HG02970 (cell line): ENCODE measurements around the gene MAPK8IP1.
A peak's percentile ranks its signal among the peaks of the same experiment; 100 is the strongest.

Source experiments
- ATAC-seq: cut with Tn5 transposase; IDR thresholded peaks from one replicate; pipeline ENCODE4 v1.9.1; 2021; ENCODE audit warnings: mild to moderate bottlenecking, moderate library complexity, moderate number of reproducible peaks; ENCODE audit not compliant: unreplicated experiment, low FRiP score

Gene MAPK8IP1

DNA sequence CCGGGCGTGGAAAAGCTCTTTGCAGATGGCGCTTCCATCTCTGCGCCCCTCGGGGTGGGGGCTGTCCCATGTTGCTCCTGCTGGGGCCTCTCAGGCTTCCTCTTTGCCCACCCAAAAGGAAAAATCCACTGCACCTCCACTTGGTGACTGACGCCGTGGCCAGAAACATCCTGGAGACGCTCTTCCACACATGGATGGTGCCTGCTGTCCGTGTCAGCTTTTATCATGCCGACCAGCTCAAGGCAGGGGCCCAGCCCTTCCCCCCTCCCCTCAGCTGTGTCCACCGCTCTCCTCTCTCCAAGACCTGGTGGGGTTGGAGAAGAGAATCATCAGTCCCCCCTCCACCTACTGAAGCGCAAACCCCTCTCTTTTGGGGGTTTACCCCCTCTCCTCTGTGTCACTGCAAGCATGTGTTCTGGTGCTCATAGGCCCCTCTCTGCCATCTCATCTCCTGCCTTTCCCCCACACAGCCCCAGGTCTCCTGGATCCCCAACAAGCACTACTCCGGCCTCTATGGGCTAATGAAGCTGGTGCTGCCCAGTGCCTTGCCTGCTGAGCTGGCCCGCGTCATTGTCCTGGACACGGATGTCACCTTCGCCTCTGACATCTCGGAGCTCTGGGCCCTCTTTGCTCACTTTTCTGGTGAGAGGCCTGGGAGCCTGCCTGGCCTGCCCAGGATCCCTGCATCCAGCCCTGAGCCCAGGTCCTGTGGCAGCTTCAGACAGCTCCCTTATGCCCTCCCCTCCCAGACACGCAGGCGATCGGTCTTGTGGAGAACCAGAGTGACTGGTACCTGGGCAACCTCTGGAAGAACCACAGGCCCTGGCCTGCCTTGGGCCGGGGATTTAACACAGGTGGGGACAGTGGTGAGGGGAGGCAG lies 38.8 kb downstream of the MAPK8IP1 start:
- no peak for ATAC-seq

DNA sequence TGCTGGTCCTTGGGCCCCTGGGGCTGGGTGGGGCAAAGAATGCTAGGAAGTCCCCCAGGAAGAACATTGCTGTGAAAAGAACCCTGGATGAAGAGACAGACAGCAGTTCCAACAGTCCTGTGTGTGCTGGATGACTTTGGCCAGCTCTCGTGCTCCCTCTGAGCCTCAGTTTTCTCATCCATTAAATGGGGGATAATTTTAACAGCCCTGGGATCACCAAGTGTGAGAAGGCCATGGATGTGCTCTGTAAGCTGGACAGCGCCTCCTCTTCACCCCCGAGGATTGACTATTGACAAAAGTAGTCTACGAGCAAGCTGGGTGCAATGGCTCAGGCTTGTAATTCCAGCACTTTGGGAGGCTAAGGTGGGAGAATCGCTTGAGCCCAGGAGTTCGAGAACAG lies 39.5 kb downstream of the MAPK8IP1 start:
- no peak for ATAC-seq

DNA sequence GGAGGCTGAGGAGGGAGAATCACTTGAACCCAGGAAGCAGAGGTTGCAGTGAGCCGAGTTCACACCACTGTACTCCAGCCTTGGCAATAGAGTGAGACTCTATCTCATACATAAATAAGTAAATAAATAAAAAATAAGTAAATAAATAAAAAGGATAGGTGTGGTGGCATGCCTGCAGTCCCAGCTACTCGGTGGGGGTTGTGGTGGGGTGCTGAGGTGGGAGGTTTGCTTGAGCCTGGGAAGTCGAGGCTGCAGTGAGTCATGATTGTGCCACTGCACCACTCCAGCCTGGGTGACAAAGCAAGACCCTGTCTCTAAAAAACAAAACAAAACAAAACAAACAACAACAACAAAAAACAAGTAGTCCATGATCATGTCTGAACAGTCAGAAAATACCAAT lies 40.1 kb downstream of the MAPK8IP1 start:
- no peak for ATAC-seq

DNA sequence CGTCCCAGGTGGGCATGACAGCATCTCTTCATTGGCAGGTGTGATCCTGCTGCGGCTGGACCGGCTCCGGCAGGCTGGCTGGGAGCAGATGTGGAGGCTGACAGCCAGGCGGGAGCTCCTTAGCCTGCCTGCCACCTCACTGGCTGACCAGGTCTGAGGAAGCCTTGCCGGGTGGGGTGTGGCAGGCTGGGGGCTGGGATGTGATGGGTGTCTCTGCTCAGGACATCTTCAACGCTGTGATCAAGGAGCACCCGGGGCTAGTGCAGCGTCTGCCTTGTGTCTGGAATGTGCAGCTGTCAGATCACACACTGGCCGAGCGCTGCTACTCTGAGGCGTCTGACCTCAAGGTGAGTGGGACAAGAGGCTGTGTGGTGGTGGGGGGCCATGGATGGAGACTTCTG lies 40.5 kb downstream of the MAPK8IP1 start:
- ATAC-seq: no peak

DNA sequence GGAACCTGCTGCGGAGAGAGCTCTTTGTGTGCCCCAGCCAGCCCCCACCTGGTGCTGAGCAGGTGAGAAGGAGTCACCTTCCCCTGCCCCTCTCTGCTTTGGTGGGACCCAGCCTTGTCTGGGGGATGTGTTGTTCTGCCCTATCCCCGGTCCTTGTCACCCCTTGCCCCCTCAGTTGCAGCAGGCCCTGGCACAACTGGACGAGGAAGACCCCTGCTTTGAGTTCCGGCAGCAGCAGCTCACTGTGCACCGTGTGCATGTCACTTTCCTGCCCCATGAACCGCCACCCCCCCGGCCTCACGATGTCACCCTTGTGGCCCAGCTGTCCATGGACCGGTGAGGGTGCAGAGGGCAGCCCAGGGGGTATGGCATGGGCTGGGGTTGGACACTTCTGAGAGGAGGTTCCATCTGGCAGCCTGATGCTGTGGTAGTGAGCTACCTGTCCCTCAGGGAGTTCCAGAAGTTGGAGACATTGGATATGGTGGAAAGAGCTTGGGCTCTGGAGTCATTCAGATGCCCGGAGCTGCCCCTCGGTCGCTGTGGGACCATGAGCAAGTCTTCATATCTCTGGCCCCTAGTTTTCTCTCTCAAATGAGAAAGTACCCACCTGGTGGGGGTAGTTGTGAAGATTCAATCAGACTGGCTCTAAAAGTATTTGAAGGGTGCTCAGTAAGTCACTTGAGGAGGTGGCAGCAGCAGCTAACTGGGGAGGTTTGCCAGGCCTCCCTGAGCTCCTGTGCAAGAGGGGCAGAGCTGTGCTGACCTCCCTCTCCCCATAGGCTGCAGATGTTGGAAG lies 41.3 kb downstream of the MAPK8IP1 start:
- ATAC-seq: no peak

DNA sequence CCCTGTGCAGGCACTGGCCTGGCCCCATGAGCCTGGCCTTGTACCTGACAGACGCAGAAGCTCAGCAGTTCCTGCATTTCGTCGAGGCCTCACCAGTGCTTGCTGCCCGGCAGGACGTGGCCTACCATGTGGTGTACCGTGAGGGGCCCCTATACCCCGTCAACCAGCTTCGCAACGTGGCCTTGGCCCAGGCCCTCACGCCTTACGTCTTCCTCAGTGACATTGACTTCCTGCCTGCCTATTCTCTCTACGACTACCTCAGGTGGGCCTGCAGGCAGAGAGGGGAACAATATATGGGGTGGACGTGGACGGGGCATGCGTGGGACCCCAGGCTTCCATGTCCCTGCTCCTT lies 41.9 kb downstream of the MAPK8IP1 start:
- ATAC-seq: no peak

DNA sequence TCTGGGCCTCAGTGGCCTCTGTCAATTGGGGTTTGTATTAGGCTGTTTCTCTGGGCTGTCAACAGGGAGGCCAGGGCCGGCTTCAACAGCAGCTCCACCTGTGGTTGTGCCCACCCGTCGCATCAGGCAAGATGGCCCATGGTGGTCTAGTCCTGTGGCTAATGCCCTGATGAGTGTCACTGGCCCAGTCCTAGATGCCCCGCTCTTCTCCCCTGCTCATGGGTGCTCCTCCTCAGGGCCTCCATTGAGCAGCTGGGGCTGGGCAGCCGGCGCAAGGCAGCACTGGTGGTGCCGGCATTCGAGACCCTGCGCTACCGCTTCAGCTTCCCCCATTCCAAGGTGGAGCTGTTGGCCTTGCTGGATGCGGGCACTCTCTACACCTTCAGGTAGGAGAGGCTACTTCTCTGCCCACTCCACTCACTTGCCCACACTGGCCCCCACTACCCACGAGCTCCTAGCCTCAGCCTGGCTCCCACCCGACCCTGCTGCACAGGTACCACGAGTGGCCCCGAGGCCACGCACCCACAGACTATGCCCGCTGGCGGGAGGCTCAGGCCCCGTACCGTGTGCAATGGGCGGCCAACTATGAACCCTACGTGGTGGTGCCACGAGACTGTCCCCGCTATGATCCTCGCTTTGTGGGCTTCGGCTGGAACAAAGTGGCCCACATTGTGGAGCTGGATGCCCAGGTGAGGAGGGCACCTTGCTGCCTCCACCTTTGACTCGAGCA lies 42.4 kb downstream of the MAPK8IP1 start:
- ATAC-seq: no peak

DNA sequence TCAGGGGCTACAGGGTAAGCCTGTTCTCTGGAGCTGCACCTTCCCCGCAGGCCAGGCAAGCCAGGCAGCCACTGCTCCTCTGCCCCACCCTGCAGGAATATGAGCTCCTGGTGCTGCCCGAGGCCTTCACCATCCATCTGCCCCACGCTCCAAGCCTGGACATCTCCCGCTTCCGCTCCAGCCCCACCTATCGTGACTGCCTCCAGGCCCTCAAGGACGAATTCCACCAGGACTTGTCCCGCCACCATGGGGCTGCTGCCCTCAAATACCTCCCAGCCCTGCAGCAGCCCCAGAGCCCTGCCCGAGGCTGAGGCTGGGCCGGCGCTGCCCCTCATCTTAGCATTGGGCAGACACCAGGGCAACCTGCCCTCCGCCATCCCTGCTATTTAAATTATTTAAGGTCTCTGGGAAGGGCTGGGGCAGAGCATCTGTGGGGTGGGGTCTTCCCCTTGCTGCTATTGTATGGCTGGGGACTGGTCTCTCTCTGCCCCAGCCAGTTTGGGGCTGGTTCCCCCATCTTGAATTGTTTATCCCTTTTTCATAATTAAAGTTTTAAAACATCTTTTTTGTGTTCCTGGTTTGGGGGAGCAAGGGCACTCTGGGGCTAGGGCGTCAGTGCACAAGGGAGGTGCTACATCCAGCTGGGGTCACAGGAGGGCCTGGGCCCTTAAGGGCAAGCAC lies 43.2 kb downstream of the MAPK8IP1 start:
- ATAC-seq: no peak

DNA sequence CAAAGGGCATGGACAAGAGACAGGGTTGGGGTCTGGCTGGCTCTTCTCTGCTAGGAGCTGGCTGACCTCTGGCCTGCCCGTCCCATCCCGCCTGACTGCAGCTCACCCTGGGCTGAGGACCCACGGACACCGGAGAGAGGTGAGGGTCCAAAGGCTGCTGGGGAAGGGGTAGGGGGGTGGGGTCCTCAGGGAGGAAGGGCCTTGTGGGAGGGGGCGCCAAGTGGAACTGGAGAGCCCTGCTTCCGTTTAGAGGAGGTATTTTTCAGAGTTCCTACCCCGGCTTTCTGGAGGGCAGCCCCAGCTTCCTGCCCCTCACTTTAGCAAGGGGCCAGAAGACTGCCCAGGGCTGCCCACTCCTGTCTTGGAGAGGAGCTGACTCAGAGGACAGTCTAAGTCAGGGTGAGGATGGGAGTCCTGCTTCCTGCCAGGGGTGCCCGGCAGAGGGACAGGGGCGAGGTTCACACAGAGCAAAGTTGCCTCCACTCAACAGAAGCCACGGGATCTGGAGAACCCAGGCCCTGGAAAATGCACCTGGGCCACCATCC lies 44.1 kb downstream of the MAPK8IP1 start:
- no peak for ATAC-seq

DNA sequence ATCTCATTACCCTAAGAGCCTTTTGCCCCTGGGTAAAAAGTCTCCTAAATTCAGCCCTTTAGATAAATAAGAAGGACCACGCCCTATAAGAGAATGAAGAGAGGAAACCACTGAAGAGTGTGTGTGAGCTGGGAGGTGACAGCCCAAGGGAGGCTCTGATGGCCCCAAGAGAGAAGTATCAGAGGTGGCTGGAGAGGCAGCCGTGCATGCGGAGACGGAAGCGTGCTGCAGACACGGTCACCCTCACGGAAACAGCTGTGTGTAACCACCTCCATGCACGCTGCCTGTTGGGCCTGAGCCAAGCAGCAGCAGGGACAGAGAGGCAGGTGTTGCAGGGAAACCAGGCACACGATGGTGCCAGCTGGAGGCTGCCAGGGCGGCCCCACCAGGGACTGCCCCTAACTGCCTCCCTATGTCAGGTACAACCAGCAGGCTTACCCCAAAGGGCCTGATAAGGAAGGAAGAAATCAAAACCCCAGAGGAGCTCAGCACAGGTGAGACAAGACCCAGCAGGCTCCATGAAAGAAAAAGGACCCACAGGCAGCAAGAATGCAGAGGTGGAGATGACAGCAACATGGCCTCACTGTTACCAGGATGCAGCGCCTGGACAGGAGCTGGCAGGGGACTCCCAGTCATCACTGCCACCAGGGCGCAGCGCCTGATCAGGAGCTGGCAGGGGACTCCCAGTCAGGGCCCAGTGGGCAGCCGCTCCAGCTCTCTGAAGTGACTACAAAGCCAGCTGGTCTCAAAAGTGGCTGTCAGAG lies 44.8 kb downstream of the MAPK8IP1 start:
- peak; percentile 68 for ATAC-seq

DNA sequence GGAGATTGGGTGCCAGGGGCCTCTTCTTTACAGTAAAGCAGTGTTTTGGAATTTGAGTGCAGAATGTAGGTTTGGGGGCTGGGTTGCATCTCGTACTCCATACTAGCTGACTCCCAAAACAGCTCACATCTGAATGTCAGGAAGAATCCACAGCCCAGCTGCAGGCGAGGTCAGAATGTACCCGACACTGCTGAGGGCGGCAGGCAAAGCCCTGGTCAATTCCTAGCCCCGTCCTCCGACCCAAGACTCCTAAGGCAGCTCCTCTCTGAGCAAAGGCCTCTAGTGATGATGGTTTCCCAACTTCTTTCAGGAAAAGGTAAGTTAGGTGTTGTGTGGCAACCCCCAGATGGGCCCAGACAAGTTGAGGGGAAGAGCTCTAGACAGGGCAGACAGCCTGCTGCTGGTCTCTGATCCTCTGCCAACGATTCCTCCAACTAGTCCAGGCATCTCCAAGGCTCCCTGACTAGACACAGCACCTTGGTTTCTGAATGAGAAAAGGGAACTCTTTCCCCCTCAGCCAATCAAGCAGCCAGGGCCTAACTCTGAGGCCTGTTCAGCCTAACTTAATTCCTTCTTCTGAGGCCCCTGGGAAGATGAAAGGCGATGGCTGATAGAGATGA lies 45.6 kb downstream of the MAPK8IP1 start:
- no peak for ATAC-seq

DNA sequence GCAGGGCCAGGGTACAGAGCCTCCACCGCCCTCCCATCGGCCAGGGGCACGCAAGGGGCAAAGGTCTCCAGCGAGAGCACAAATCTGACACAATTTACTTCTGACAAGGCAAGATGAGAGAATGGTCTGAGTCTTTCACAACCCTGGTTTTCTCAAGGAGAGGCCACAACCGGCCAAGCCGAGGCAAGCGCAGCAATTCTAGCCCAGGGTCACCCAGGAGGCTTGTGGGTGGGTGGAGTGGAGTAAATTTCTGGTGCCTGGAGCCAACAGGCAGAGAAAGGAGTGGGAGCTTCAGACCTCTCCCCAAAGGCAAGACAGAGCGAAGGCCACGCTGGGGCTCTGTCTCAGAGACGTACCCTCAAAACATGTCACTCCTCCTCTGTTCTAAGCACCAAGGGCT lies 46.3 kb downstream of the MAPK8IP1 start:
- no peak for ATAC-seq

DNA sequence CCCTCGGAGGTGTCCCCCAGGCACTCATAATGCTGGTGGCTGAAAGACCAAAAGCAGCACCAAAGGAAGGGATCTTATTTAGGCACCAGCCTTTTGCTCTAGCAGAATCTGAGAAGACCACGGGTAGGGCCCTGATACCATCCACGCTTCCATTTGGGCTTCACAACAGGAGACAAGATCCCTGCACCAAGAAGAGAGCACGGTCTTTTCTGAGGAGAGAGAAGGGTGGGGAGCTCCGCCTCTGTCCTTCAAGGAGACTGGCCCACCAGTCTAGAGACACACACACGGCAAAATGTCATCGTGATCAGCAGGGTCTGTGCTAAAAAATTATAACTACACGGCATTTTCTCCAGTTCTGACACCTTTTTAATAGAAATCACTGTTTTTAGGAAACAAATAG lies 46.8 kb downstream of the MAPK8IP1 start:
- ATAC-seq: no peak

DNA sequence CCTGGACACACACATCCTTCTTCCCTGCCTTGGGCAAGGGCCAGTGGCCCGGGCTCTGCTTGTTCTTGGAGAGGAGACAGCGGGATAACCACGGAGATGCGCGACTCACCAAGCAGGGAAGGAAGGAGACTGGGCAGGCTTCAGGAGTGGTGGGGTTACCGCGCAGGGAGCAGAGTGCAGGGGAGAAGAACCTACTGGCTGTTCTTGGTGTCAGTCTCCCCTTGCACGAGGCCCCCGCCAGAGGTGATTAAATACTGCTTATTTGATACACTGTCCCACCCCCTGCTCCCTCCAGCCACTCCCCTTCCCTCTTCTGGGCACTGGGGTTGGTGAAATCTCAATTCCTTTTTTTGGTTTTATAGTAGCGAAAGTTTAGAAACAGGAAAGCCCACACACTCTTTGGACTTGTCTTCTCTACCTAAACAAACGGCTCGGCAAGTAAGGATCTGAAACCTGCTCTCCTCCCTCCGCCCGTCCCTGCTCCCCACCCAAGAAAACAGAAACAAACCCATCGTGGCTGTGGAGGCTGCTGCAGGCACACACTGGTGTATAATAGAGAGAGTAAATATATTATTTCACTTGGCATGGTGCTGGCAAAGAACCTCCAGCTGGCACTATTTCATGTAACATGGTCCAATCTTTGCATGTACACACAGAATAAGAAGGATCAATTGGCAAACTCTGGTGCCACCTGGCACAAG lies 47.8 kb downstream of the MAPK8IP1 start:
- no peak for ATAC-seq

DNA sequence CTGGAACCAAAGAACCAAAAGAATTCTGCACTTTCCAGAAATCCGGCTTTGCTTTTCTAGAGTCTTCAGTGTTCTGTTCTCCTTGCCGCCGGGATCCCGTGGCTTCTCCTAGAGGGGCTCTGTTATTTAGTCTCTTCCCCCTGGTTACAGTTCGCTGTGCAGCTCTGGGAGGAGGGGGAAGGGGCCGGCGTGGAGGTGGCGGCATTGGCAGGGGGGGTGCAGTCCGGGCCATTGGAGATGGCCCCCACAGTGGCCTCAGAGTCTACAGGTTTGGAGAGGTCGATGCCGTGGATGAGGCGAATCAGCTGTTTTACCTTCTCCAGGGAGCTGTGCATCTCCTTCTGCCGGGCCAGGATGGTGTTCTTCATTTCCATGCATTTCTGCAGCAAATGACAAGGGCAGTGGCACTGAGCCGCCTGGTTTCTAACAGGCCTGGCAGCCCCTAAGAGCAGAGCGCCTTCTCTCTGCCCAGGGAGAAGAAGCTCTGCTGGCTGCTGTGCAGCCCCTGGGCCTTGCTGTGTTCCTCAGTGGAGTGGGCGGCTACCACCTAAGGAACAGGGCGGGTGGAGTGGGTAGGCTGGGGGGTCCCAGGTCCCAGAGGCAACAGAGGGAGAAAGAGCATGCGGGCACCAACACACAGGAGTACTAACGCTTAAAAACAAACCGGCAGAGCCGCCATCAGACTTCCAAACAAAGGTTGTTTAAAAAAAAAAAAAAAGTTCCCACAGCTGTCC lies 48.6 kb downstream of the MAPK8IP1 start:
- ATAC-seq: no peak

DNA sequence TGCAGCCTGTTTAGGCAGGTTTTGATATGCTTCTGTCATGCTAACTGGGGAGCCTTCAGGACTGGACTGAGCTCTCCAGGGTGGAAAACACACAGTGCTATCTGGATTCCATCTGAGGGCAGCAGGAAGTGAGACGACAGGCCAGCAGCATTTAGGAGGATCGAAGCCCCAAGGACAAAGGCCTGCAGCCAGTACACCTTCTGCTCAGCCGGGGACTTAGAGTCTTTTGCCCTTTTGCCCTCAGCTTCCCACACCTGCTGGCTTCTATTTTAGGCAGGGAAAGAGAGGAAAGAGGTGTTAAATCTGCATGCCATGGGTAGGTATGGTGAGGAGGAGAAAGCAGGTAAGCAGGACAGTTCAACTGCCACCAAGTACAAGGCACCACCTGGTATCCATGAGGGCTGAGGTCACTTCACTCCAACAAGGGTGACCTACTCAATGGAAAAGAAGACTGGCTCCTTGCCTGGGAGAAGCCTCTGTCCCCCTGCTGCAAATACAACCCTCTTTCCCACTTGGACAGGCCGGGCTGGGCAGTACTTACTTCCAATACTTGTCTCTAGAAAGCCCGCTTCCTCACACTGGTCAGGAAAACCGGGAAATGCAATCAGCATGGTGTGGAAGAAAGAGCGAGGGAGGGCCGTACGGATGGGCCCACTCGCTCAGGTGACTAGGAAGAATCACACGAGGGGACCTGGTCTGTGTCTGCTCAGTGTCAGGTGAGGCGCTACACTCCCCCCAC lies 49.3 kb downstream of the MAPK8IP1 start:
- ATAC-seq: no peak

DNA sequence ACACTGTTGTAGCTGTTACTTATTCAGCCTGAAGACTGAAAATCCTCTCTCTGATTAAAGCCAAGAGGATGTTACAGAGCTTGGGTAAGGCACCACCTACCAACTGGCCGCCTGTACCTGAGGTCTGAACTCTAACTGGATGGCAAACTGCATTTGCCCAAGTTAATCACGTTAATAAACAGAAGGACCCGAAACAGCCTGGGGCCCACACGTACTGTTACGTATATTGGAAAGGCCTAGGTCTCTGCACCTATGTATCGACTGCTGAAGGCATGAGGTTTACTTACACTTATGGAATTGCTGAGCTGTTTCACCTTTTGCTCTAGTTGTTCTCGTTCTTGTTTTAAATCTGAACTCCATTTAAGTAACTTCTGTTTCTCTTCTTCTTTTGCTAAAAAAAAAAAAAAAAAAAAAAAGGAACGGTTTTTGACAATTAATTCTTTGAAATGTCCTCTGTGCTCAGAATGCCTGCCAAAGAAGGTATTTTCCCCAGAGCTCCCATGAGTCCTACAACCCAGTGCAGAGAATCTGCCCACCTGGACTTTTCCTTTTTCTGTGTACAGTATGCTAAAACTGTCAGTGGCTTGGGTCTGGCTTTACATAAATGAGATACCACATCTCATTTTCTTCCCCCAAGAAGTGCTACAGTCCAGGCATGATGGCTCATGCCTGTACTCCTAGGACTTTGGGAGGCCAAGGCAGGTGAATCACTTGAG lies 50.1 kb downstream of the MAPK8IP1 start:
- no peak for ATAC-seq
